SH-SY5Y (cell line): ENCODE measurements around the gene OTUD1.

Experiments
- GATA2 ChIP-seq: IDR thresholded peaks from 2 replicates; pipeline ENCODE4 v1.6.1; 2011; ENCODE audit warnings: mild to moderate bottlenecking, low read depth, low read length
- GATA3 ChIP-seq: IDR thresholded peaks from 2 replicates; pipeline ENCODE4 v1.6.1; 2011; ENCODE audit warnings: low read depth, mild to moderate bottlenecking, low read length, moderate library complexity

DNA sequence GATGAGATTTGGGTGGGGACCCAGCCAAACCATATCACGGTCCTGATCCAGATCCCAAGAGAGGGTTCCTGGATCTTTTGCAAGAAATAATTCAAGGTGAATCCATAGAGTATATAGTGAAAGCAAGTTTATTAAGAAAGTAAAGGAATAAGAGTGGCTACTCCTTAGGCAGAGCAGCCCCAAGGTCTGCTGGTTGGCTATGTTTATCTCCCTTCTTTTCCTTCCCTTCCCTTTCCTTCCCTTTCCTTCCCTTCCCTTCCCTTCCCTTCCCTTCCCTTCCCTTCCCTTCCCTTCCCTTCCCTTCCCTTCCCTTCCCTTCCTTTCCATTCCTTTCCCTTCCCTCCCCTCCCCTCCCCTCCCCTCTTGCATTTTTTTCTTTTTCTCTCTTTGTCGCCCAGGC, 35.2 kb downstream of the OTUD1 start:
- TF ChIP-seq GATA2, result no peak
- no peak for TF ChIP-seq GATA3
